Stimulated activated CD4-positive, alpha-beta T cell treated with anti-CD3 and anti-CD28 coated beads, Interleukin-12 subunit alpha, Interleukin-12 subunit beta, amount 100 ng/mL, for 4 hours (primary cell): Measurements from ENCODE around the gene NEDD4L.
"Not testable (repeated sequence)": the region's sequence is repeated elsewhere in the genome, so short reads cannot be mapped to it uniquely, and the experiment has no call there.

Source experiments
- DNase-seq: peaks from one replicate; pipeline ENCODE4 v3.0.0-alpha.2; 2020

Gene NEDD4L

GRCh38 chr18:58408665-58409064 lies 364.6 kb downstream of the NEDD4L start:
- DNase-seq, result no peak

GRCh38 chr18:58409802-58410445 lies 365.9 kb downstream of the NEDD4L start:
- DNase-seq, result no peak

- DNase-seq, result no peak
Measured at GRCh38 chr18:58411323-58411722, 367.3 kb downstream of the NEDD4L start.

- DNase-seq, result no peak
Measured at GRCh38 chr18:58412844-58413666, 369.0 kb downstream of the NEDD4L start.

GRCh38 chr18:58413667-58414628 lies 369.9 kb downstream of the NEDD4L start:
- DNase-seq, result no peak

GRCh38 chr18:58416014-58416703 lies 372.1 kb downstream of the NEDD4L start:
- DNase-seq, result no peak

GRCh38 chr18:58416704-58417683 lies 373.0 kb downstream of the NEDD4L start:
- DNase-seq, result no peak

GRCh38 chr18:58417752-58418151 lies 373.7 kb downstream of the NEDD4L start:
- DNase-seq, result no peak

GRCh38 chr18:58418361-58418760 lies 374.3 kb downstream of the NEDD4L start:
- no peak for DNase-seq

GRCh38 chr18:58419587-58420199 lies 375.7 kb downstream of the NEDD4L start:
- DNase-seq, result no peak

- no peak for DNase-seq
Measured at GRCh38 chr18:58426611-58427010, 382.6 kb downstream of the NEDD4L start.

GRCh38 chr18:58427321-58427720 lies 383.3 kb downstream of the NEDD4L start:
- no peak for DNase-seq

- DNase-seq, result no peak
Measured at GRCh38 chr18:58429442-58429841, 385.4 kb downstream of the NEDD4L start.

GRCh38 chr18:58431215-58431614 lies 387.2 kb downstream of the NEDD4L start:
- DNase-seq, result no peak

- DNase-seq, result no peak
Measured at GRCh38 chr18:58432050-58432727, 388.2 kb downstream of the NEDD4L start.

GRCh38 chr18:58435221-58436005 lies 391.4 kb downstream of the NEDD4L start:
- DNase-seq, result not testable (repeated sequence)

GRCh38 chr18:58438161-58438957 lies 394.3 kb downstream of the NEDD4L start:
- no peak for DNase-seq

- DNase-seq, result no peak
Measured at GRCh38 chr18:58438958-58439300, 394.9 kb downstream of the NEDD4L start.

GRCh38 chr18:58443671-58444070 lies 399.6 kb downstream of the NEDD4L start:
- no peak for DNase-seq
